ENCODE results near the gene EDEM3.

DNA sequence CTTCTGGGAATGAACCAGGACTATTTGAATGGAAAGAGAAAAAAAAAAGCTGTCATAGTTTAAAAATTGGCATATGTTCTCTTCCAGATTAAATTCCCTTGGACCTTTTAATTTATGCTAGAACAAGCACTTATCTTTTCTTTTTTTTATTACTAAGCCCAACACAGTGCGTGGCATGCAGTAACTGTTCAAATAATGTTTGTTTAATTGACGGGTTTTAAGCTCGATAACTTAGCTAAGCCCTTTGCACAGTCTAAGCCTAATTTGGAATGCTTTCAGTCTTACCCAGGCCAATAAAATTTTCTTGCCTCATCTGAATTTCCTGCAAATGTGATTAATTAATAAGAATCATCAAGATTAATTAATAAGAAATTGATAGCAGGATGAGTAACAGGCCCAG is 39.3 kb upstream of the EDEM3 start:
- TF ChIP-seq, protein P1, sequence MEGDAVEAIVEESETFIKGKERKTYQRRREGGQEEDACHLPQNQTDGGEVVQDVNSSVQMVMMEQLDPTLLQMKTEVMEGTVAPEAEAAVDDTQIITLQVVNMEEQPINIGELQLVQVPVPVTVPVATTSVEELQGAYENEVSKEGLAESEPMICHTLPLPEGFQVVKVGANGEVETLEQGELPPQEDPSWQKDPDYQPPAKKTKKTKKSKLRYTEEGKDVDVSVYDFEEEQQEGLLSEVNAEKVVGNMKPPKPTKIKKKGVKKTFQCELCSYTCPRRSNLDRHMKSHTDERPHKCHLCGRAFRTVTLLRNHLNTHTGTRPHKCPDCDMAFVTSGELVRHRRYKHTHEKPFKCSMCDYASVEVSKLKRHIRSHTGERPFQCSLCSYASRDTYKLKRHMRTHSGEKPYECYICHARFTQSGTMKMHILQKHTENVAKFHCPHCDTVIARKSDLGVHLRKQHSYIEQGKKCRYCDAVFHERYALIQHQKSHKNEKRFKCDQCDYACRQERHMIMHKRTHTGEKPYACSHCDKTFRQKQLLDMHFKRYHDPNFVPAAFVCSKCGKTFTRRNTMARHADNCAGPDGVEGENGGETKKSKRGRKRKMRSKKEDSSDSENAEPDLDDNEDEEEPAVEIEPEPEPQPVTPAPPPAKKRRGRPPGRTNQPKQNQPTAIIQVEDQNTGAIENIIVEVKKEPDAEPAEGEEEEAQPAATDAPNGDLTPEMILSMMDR (IDR thresholded peaks at IDR 0.05) = no peak
- no peak for TF ChIP-seq POLR2AphosphoS5 (IDR thresholded peaks at IDR 0.05)
- TF ChIP-seq POLR2A (IDR thresholded peaks at IDR 0.05) = no peak

Data from breast epithelium (tissue), 3 donors.